ENCODE data around the gene COL9A3.

Gene COL9A3

DNA sequence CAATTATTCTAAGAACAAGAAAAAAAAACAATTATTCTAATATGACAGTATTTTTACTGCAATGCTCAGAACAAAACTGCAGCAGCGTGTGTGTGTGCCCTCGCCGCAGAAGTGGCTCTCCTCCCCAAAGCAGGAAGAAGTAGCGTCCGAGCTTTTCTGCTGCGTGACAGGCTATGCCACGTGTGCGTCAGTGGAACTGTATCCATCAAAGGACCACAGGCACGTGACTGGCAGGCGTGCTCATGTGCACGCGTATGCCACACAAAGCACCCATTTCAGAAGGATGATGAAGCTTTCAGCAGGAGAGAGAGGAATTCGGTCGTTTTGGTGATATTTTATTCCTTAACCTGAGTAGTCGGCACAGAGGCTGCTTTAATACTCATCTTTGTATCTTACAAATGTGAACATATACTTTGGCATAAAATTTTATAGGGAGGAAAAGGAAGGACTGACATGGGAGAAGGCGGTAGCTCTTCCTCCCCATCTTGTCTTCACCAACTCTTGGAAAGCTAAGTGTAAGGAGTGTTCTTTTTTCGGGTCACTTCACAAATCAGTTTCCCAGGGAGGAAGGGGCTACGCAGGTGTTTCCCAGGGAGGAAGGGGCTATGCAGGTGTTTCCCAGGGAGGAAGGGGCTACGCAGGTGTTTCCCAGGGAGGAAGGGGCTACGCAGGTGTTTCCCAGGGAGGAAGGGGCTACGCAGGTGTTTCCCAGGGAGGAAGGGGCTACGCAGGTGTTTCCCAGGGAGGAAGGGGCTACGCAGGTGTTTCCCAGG is 41.4 kb downstream of the COL9A3 start:
- DNase-seq (ENCODE audit: low read depth): no peak

DNA sequence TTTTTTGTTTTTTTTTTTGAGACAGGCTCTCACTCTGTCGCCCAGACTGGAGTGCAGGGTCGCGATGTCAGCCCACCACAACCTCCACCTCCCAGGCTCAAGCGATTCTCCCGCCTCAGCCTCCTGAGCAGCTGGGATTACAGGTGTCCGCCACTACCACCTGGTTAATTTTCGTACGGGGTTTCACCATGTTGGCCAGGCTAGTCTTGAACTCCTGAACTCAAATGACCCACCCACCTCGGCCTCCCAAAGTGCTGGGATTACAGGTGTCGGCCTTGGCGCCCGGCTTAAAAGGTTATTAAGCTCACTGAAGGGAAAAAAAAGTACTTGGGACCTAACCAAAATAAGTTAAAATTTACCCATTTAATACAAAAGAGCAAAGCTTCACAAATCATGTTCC is 42.9 kb downstream of the COL9A3 start:
- no peak for DNase-seq (ENCODE audit: low read depth)

DNA sequence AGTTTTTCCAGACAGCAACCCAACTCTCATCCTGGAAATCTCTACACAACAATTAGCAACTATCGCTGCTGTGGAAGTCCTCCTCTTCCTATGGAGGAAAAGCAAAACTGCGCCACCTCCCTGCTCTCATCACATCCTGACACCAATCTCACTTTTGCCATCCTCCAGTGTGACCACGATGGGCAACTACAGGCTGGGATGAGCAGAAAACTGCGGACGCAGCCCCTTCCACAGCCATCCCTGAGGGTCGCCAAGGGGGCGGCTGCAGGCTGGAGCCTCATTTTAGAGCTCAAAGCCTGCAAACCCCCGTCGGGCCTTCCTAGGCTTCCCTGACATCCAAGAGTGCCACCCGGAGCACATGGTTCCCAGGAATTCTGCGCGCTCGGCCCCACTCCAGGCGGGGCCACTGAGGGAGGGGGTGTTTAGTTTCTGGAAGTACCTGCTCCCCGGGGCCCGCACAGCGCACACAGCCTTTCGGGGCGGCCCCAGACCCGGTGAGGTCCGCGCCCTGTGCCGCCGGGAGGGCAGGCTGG is 43.6 kb downstream of the COL9A3 start:
- peak; percentile 57 for DNase-seq (ENCODE audit: low read depth)

DNA sequence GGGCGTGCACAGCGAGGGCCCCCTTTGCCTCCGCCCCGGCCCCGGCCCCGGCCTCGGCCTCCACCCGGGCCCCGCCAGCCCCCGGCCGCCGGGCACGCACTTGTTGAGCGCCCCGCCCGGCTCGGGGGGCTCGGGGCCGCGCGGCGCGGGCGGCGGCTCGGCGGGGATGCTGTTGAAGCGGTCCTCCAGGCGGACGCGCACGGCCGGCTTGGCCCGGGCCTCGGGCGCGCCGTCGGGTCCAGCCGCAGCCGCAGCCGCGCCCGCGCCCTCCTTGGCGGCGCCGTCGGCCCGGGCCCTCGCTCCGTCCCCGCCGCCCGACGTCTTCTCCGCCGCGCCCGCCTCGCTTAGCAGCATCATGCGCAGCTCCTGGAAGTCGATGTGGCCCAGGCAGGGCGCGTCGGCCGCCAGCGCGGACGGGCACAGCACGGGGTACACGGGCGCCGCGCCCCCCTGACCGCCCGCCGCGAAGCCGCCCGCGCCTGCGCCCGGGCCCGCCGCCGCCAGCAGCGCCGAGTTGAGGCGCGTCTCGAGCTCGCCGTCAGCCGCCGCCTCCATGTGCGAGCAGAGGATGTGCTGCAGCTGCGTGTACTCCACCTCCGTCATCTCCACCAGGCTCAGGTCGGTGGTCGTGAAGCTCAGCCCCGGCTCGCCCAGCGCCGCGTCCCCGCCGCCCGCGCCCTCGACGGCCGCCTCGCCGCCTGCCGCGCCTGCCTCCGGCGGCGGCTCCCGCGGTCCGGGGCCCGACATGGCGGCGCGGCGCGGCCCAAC is 44.3 kb downstream of the COL9A3 start:
- DNase-seq (ENCODE audit: low read depth): peak; percentile 37

DNA sequence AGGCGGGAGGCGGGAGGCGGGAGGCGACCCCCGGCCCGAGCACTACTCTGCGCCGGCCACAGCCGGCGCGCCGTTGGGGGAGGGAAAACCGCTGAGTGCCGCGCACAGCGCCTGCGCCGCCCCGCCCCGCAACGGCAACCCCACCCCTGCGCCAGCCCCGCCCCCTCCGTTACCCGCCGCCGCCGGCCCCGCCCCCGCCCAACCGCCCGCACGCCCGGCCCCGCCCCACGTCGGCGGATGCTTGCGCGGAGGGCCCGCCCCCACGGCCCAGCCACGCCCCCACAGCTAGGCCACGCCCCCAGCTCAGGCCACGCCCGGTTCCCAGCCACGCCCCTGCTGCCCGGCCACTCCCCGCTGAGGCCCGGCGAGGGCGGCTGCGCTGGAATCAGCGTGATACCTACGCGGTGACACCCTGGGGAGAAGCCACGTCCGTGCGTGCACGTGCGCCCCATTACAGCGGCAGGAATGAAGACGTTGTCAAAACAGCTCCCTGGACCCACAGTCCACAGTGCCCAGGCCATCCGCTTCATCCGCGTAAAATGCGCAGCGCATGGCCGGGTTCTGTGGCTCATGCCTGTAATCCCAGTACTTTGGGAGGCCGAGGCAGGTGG is 45.0 kb downstream of the COL9A3 start, which contains the start of gene TCFL5:
TSS of gene TCFL5 (minus strand) at position 97 of the 611 bp plus-strand sequence. CDS start 152 bp downstream, outside the sequence.
- peak; percentile 81 for DNase-seq (ENCODE audit: low read depth)

DNA sequence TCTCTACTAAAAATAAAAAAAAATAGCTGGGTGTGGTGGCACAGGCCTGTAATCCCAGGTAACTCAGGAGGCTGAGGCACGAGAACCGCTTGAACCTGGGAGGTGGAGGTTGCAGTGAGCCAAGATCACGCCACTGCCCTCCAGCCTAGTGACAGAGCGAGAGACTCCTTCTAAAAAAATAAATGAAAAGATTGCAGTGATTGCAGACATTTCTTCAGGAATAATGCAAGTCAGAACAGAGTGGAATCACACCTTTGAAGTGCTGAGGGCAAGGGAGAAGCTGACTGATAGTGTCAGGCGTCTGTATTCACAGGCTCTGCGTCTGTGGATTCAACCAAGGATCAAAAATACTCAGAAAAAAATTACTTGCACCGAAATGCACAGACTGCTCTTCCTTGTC is 47.4 kb downstream of the COL9A3 start:
- no peak for DNase-seq (ENCODE audit: low read depth)

DNA sequence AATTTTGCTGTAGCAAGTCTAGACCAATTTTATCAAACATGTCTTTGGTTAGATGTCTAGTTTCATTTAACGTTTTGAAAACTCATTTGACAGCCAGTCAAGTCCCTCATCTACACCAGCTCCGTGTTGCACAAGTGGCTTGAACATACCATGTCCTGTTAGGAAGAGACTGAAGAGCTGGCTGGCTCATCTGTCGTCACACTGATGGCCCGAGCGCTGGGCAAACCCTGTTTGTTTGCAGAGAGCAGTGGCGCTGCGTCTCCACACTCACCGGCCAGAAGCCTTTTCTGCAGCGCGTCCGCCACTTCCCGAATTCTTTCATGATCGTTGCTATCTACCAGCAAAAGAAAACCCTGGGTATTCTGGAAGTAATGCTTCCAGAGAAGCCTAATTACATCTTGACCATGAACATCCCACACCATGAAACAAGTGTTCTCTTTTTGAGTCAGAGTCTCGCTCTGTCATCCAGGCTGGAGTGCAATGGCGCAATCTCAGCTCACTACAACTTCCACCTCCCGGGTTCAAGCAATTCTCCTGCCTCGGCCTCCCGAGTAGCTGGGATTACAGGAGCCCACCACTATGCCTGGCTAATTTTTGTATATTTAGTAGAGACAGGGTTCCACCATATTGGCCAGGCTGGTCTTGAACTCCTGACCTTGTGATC is 55.5 kb downstream of the COL9A3 start:
- no peak for DNase-seq (ENCODE audit: low read depth)

DNA sequence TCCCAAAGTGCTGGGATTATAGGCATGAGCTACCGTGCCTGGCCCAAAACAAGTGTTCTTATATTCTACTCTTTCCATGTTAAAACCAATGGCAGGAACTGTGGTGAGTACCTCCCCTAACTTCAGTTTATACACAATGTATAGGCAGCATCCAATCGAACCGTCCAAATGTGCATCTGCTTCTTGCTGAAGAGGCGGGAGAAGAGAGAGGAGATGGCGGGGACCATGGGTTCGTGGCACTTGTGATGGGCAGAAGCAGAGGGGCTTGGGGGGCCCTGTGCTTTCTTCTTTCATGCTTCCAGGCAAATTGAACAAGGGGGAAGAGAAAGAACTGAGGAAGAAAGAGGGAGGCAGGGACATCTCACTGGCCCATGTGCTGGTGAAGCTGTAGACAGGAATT is 56.0 kb downstream of the COL9A3 start:
- DNase-seq (ENCODE audit: low read depth): no peak

DNA sequence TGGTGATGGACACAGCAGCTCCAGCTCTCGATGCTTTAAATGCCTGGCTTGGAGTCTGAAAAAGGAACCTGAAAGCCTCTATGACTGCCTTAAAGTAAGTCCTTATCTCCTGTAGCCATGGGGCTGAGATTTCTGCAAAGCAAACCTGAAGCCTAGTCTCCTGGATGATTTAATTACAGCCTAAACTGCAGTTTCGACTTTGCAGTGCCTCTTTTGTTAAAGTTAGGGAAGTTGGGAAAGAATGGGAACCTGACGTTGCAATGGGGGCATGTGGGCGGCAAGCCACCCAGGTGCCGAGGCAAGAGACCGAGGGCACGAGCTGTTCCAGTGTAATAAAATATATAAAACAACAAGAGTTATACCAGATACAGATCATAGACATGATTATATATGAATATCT is 56.4 kb downstream of the COL9A3 start:
- no peak for DNase-seq (ENCODE audit: low read depth)

DNA sequence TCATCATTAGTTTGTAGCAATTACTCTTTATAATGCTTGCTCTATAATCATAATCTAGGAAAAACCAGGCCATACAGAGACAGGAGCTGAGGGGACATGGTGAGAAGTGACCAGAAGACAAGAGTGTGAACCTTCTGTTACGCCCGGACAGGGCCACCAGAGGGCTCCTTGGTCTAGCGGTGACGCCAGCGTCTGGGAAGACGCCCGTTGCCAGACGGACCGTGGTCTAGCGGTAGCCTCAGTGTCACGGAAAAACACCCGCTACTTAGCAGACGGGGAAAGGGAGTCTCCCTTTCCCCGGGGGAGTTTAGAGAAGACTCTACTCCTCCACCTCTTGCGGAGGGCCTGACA is 56.8 kb downstream of the COL9A3 start:
- DNase-seq (ENCODE audit: low read depth): peak; percentile 72

DNA sequence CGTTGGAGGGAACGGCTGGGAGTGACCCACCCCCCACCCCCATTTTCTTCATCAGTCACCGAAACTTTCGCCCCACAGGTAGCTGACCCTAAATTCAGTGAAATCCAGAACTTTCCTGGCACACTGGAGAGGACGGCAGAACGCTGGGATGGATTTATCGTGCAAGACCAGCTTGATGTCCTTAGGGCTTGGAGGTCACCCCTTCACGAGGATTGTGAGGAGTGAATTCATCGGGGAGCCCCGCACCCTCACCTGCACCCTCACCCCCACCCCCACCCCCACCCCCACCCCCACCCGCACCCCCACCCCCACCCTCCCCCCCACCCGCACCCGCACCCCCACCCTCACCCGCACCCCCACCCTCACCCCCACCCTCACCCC is 58.1 kb downstream of the COL9A3 start:
- DNase-seq (ENCODE audit: low read depth): no peak

DNA sequence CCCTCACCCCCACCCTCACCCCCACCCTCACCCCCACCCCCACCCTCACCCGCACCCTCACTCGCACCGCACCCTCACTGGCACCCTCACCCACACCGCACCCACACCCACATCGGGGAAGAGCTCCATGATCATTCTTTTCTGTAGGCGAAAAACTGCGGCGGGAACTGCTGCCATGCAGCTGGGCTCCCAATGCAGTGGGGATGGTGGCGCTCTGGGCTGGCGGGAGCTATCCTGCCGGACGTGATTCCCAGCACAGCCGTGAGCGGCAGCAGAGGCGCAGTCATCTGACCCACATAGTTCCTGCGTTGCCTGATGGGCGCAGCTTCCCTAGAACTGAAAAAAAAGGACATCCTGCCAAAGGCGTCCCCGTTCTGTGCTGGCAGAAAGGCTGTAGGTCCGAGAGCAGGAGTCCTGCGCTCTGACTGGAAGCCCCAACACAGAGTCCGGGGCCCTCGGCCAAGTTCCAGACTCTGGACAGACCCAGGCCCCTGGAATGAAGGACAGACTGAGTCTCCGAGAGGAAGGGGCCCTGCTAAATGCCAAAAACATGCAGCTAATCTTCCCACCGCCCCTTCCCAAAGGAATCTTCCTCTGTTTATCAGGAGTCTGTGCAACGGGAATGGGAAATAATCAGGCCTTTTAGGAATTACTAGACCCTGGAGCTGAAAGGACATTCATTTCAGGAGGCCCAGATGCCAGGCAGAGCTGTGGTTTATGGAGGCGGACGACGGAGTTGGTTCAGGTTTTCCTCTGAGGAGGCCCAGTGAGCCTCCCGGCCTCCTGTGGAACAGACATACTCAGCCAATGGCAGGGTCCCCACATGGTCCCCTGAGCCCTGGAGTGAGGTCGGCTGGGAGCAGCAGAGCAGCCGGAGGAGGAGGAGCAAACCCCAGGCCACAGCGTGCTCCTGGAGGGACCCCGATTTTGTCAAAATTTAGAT is 58.8 kb downstream of the COL9A3 start:
- DNase-seq (ENCODE audit: low read depth): peak; percentile 85

DNA sequence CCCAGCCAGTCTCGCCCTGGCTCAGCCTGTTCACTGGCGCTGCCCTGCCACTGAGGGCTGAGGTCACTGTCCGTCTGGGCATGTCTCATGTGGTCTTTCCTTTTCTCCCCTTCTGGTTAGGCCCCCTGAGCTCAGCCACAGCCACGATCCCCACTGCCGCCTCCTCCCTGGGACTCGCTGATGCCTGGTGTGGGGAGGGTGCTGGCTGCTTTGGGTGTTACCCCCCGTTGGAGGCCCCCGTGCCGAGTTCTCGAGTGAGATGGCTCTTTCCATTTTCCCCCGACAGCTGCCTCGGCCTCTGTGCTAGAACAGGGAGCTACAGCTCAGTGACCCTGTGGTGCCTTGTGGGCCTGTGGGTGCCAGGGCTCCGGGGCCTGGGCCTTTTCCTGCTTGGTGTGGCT is 59.7 kb downstream of the COL9A3 start:
- DNase-seq (ENCODE audit: low read depth): no peak

DNA sequence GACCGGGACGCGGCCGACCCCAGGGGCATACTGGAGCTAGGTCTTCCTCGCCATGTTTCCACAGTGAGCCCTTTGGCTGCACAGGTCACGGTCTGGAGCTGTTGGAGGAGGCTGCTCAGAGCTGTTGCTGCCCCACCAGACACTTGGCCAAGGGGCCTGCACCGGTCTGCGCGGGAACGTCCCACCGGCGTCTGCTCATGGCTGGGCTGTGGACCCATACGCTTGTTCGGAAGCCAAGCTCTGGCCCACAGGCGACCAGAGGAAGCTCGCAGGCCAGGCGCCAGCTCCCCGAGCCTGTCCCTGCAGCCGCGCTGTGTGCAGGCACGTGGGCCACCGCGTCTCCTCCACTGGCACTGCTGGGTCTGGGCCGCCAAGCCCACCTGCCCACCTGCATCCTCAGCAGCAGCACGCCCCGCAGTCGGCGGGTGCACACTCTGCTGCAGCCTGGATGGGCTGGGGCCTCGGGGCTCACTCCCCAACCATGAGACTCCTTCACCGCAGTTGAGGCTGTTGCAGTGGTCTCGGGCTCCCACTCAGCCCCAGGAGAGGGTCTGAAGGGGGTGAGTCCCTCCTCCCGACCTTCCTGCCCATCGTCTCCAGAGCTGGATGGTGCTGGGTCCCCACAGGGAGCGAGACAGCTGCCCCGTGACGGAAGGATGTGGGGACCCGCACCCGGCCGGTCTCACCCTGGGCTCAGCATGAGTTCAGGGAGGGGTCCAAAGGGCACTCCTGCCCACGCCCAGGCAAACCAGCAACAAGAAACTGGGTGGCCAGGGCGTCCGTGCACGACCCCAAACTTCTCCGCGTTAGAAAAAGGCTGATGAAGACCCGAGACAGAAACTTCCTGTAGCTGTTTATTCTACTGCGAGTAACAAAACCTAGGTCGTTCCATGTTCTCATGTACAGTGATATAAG is 60.3 kb downstream of the COL9A3 start:
- DNase-seq (ENCODE audit: low read depth): no peak

DNA sequence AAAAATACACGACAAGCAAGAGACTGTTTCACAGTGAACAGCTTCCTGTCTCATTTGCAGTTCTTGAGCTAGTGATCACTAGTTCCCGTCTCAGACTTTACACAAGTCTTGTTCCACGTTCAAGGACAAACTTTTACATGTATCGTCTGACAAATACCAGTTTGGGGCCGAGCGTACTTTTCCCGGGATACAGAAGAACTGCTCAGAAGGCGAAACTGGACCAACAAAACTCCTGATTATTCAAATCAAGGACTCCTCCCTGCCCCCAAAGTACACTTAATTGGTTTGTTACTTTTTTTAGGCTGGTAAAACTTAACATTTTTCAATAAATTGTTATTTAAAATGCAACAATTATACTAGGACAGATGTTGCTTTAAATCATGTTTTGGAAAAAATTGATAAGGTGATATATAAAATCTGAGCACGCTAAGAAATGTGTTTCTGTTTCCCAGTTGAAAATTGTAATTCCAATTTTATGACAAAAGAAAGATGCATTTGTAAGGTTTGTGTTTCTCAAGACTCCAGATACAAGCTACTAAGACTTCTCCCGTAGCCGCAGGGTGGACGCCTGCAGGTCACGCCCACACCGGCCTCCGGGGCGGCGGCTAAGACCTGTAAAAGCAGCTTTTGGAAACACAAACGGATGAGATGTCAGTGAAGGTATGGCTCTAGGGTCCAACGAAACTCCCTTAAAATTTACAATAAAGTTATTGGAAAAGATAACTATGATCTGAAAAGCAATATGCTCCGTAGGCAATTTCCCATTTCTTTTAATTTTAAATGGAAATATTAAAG is 61.6 kb downstream of the COL9A3 start:
- DNase-seq (ENCODE audit: low read depth): no peak

DNA sequence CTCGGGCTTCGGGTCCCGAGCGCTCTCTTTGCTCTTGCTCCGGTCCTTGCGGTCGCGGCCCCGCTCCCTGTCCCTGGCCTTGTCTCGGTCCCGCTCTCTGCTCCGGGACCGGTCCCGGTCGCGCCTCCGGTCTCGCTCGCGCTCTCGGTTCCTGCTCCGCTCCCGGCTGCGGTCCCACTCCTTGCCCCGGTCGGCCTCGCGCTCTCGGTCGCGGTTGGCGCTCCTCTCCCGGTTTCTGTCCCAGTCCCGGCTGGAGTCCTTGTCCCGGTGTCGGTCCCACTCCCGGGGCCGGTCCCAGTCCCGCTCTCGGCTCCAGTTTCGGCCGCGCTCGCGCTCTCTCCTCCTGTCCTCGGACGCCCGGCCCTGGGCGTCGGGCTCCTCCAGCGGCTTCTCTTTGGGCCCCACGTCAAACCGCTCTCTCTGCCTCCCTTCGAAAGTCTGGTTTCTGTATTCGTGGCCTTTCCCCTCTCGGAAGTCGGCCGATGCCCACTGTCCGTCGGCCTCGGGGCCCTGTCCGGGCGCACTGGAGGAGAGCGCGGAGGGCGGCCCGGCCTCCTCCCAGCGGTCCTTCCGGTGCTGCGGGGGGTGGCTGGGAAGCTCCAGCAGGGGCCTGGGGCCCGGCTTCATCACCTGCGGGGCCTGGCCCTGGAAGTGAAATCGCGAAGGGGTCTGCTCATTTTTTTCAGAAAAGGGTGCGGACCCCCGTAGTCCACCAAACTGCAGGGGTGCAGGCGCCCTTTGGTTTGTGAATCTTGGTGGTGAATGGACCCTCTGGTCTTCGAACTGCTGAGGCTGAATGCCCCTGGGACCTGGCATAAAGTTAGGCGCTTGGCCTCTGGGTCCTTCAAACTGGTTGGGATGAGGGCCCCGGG is 62.7 kb downstream of the COL9A3 start:
- DNase-seq (ENCODE audit: low read depth): no peak

DNA sequence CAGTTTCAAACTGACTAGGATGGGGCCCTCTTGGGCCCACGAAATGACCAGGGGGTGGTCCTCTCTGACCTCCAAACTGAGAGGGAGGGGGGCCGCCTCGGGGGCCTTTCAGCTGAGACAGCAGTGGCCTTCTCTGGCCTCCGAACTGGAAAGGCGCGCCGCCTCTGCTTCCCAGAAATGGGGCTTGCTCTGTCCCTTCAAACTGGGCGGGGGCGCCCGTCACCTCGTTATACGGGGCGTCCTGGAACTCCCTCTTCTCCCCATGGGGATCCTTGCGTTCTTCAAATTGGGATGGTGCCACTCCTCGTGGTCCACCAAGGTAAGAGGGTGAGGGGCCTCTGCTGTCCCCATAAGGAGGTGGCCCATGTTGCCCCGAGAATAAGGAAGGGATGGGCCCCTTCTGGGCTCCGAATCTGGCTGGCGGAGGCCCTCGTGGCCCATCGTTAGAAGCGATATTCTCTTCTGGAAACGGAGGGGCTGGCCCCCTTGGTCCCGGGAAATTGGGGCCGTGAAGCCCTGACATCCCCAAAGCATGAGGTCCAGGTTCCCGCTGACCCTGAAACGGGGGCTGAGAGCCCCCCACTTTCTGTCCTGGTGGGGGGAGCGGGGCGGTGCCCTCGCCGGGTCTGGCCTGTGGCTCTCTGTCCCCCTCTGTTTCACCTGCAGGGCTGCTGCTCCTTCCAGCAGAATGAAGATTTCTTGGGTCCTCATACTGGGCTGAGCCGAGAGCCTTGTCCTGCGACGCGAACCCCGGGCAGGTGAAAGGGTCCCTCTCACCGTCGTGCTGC is 63.5 kb downstream of the COL9A3 start:
- no peak for DNase-seq (ENCODE audit: low read depth)

Data from EH (cell line).